B cell (primary cell): ENCODE results near the gene FAM107B. TPM values are rescaled to one million over a fixed set of nuclear protein-coding genes. Genes with fewer than 3 reads are reported as not detected.

Experiments
- ATAC-seq: fragments of 200-7000 bp; cut with Tn5 transposase; one replicate; pipeline ENCODE4 v1.10.0; 2021; ENCODE audit warnings: low read depth, mild to moderate bottlenecking, moderate number of reproducible peaks, moderate library complexity
- CTCF ChIA-PET: fragments of 350-600 bp; sonication (Branson Sonifier 250); formaldehyde crosslinking; loops from one replicate; lab custom pipeline; 2021; ENCODE audit warnings: antibody characterized with exemption, inconsistent platforms; lab: Charles Lee
- POLR2A ChIA-PET: fragments of 350-600 bp; sonication (Branson Sonifier 250); formaldehyde crosslinking; loops from one replicate; lab custom pipeline; 2021; ENCODE audit warnings: antibody characterized with exemption; lab: Charles Lee
- DNase-seq: peaks from one replicate; pipeline ENCODE4 v3.0.0; 2013
- H2AFZ ChIP-seq: 2 replicates; pipeline ENCODE4 v1.6.1; 2012; ENCODE audit warnings: mild to moderate bottlenecking, low read depth, low read length; ENCODE audit not compliant: insufficient read depth, poor library complexity, severe bottlenecking
- H3K27ac ChIP-seq, 2 donors: 1 replicate in 1 of 2; 2 replicates in 1 of 2; pipeline ENCODE4 v1.5.1; 2012 to 2013; ENCODE audit warnings: low read length in 2 of 2, mild to moderate bottlenecking in 2 of 2, moderate library complexity in 1 of 2
- H3K27me3 ChIP-seq, 4 experiments: fragments of 200-600 bp in 1 of 4; sonication (generic) in 1 of 4; replicated peaks in 1 of 4; 1 replicate in 2 of 4; 2 replicates in 2 of 4; pipeline versions ENCODE4 v1.6.1 to v1.7.0; 2013 to 2016; ENCODE audit warnings: low read length in 3 of 4, mild to moderate bottlenecking in 2 of 4, mixed read lengths in 1 of 4, moderate library complexity in 1 of 4; ENCODE audit not compliant: insufficient read depth in 4 of 4, control insufficient read depth in 3 of 4; ENCODE audit errors: control extremely low read depth in 1 of 4
- H3K36me3 ChIP-seq, 2 experiments: replicated peaks in 1 of 2; 1 replicate in 1 of 2; 2 replicates in 1 of 2; pipeline versions ENCODE4 v1.6.1 to v1.7.1; 2013; ENCODE audit warnings: low read length in 1 of 2; ENCODE audit not compliant: insufficient read depth in 2 of 2, control insufficient read depth in 1 of 2; ENCODE audit errors: control extremely low read depth in 1 of 2, extremely low read depth in 1 of 2
- H3K4me1 ChIP-seq, 2 donors: fragments of 200-600 bp in 1 of 2; sonication (generic) in 1 of 2; 1 replicate in 1 of 2; 2 replicates in 1 of 2; pipeline versions ENCODE4 v1.5.1 to v1.6.1; 2013 to 2017; ENCODE audit warnings: low read length in 2 of 2; ENCODE audit not compliant: control insufficient read depth in 2 of 2, insufficient read depth in 2 of 2
- H3K4me2 ChIP-seq: replicated peaks from 2 replicates; pipeline ENCODE3; 2012; ENCODE audit warnings: mild to moderate bottlenecking, low read depth, low read length; ENCODE audit not compliant: poor library complexity, severe bottlenecking
- H3K4me3 ChIP-seq, 5 experiments: fragments of 200-600 bp in 1 of 5; sonication (generic) in 1 of 5; 1 replicate in 3 of 5; 2 replicates in 2 of 5; pipeline versions ENCODE4 v1.5.1 to v1.7.0; 2011 to 2016; ENCODE audit warnings: low read length in 4 of 5, mild to moderate bottlenecking in 4 of 5, low read depth in 2 of 5, control low read depth in 1 of 5, moderate library complexity in 1 of 5; ENCODE audit not compliant: insufficient read depth in 1 of 5; ENCODE audit errors: control extremely low read depth in 1 of 5, extremely low read depth in 1 of 5
- H3K79me2 ChIP-seq: fragments of 200-600 bp; sonication (generic); one replicate; pipeline ENCODE4 v1.6.0; 2016; ENCODE audit warnings: low read length; ENCODE audit not compliant: control insufficient read depth, insufficient read depth
- H3K9ac ChIP-seq: fragments of 200-600 bp; sonication (generic); 2 replicates; pipeline ENCODE4 v1.6.1; 2017; ENCODE audit warnings: mild to moderate bottlenecking, low read length, moderate library complexity
- H3K9me3 ChIP-seq, 3 donors: one replicate each; pipeline versions ENCODE4 v1.6.1 to v1.7.1; 2013; ENCODE audit warnings: low read length in 2 of 3; ENCODE audit not compliant: control insufficient read depth in 2 of 3, insufficient read depth in 1 of 3; ENCODE audit errors: control extremely low read depth in 1 of 3
- H4K20me1 ChIP-seq: 2 replicates; pipeline ENCODE4 v1.6.0; 2012; ENCODE audit warnings: mild to moderate bottlenecking, low read length; ENCODE audit not compliant: insufficient read depth, control insufficient read depth, poor library complexity, severe bottlenecking
- H3K27ac Mint-ChIP-seq: one replicate; pipeline ENCODE4 v1.8.0; 2021; ENCODE audit warnings: mixed read lengths
- H3K27me3 Mint-ChIP-seq: one replicate; pipeline ENCODE4 v1.8.0; 2021; ENCODE audit warnings: mixed read lengths
- H3K4me1 Mint-ChIP-seq: one replicate; pipeline ENCODE4 v1.8.0; 2021; ENCODE audit warnings: mixed read lengths
- H3K4me3 Mint-ChIP-seq: one replicate; pipeline ENCODE4 v1.8.0; 2021; ENCODE audit warnings: mixed read lengths
- H3K9me3 Mint-ChIP-seq: one replicate; pipeline ENCODE4 v1.8.0; 2022; ENCODE audit warnings: mixed read lengths; ENCODE audit not compliant: insufficient read depth
- CTCF ChIP-seq: fragments of 200-600 bp; IDR thresholded peaks from one replicate; pipeline ENCODE4 v1.8.0; 2022; ENCODE audit warnings: antibody characterized with exemption, mild to moderate bottlenecking
- EZH2 ChIP-seq: IDR thresholded peaks from 2 replicates; pipeline ENCODE4 v1.6.1; 2012; ENCODE audit warnings: borderline replicate concordance, low read depth, mild to moderate bottlenecking, moderate library complexity, low read length; ENCODE audit not compliant: insufficient read depth, poor library complexity, severe bottlenecking
- WGBS: methylation state at CpG from one replicate; pipeline ENCODE4 v1.1.5; 2013; ENCODE audit warnings: missing lambda C conversion rate; ENCODE audit not compliant: insufficient coverage; 5-methylcytosine and 5-hydroxymethylcytosine counted together
- intact Hi-C: fragments of 100-400 bp; cut with micrococcal nuclease; formaldehyde crosslinking; loops from one replicate; pipeline ENCODE4 v1.10.0; 2022
- polyA plus RNA-seq: library from polyadenylated mRNA; depleted of rRNA; stranded (reverse); fragments of >200 nt; gene quantifications from 2 replicates; pipeline ENCODE4 v1.2.3, GENCODE V29; 2012
- total RNA-seq, 2 donors: library from RNA; stranded (reverse); fragments of 120-200 nt in 1 of 2; gene quantifications; 1 replicate in 1 of 2; 2 replicates in 1 of 2; pipeline versions ENCODE4 v1.2.3 to v1.2.4, GENCODE V29; 2013 to 2022

Gene FAM107B
- total and polyA plus RNA-seq, 2 donors (not counting 1 experiment from before 2014, with no cell fraction given): 31.9 to 318 TPM

- no peaks in the 10 kb centered on the region for H3K9me3 Mint-ChIP-seq
- H3K27ac Mint-ChIP-seq: peak overlapping the region; percentile 46
- ATAC-seq (no peak), DNase-seq (no peak)
- peaks cover 91% of the 10 kb centered on the region for H3K4me1 Mint-ChIP-seq
- H4K20me1 ChIP-seq: peaks cover 91% of the 10 kb centered on the region
- WGBS: no CpG with 5 or more reads among the region's 6 CpGs
- ChIA-PET POLR2A (no interaction called here), CTCF (interaction anchor here (1.1 to 1.4 kb wide), 2 partner anchors 35 to 250 kb away, joined by 3 to 4 read pairs; partner anchors contain the start of genes CDNF, HSPA14 and MSANTD7)
- peak overlapping the region; percentile 24 for H3K9ac ChIP-seq
- H3K27ac ChIP-seq: peak overlapping the region; percentile 30 to 70
- intact Hi-C loops: loop anchor here (1.0 kb wide), 1 partner anchor 15 kb away; no protein-coding TSS in a partner anchor
- no peaks in the 10 kb centered on the region for H3K27me3 Mint-ChIP-seq
- peak overlapping the region; percentile 49 for H3K4me3 Mint-ChIP-seq
- no peak for TF ChIP-seq EZH2
- no peak for TF ChIP-seq CTCF
- peaks cover 5 to 45% of the 10 kb centered on the region in 2 experiments for H3K36me3 ChIP-seq
- no peaks in the 10 kb centered on the region for H3K27me3 ChIP-seq
- no peaks in the 10 kb centered on the region for H3K9me3 ChIP-seq
- H3K4me3 ChIP-seq: no peak overlapping the region
- H3K79me2 ChIP-seq: peaks cover 100% of the 10 kb centered on the region
- H2AFZ ChIP-seq: no peak overlapping the region
- H3K4me2 ChIP-seq: peak overlapping the region; percentile 61
- peaks cover 70 to 75% of the 10 kb centered on the region in 2 donors for H3K4me1 ChIP-seq
Observed at GRCh38 chr10:14587540-14588083, 187.1 kb downstream of the FAM107B start.

- Mint-ChIP-seq H3K4me1 (peaks cover 89% of the 10 kb centered on the region), H3K27ac (peak overlapping the region; percentile 65), H3K4me3 (peak overlapping the region; percentile 8), H3K27me3 (no peaks in the 10 kb centered on the region), H3K9me3 (no peaks in the 10 kb centered on the region)
- peaks cover 5 to 38% of the 10 kb centered on the region in 2 experiments for H3K36me3 ChIP-seq
- intact Hi-C loops: loop anchor here (1.0 kb wide), 1 partner anchor 11 kb away; no protein-coding TSS in a partner anchor
- ChIA-PET POLR2A (no interaction called here), CTCF (no interaction called here)
- H3K4me1 ChIP-seq: peaks cover 68 to 72% of the 10 kb centered on the region in 2 donors
- peaks cover 100% of the 10 kb centered on the region for H3K79me2 ChIP-seq
- H3K4me3 ChIP-seq: no peak overlapping the region
- H2AFZ ChIP-seq: no peak overlapping the region
- DNase-seq: no peak
- H3K9me3 ChIP-seq: no peaks in the 10 kb centered on the region
- peak overlapping the region; percentile 61 for H3K4me2 ChIP-seq
- no peak for ATAC-seq
- WGBS: 86% methylated on average over 3 of the region's 6 CpGs
- peak overlapping the region; percentile 24 for H3K9ac ChIP-seq
- H4K20me1 ChIP-seq: peaks cover 85% of the 10 kb centered on the region
- no peaks in the 10 kb centered on the region for H3K27me3 ChIP-seq
- no peak for TF ChIP-seq EZH2
- TF ChIP-seq CTCF: no peak
- peak overlapping the region in 1 of 2 donors; percentile 70 for H3K27ac ChIP-seq
Observed at GRCh38 chr10:14586901-14587300, 187.8 kb downstream of the FAM107B start.
